Panc1 (cell line): ENCODE measurements around the gene IL1R2. TPM values are rescaled to one million over a fixed set of nuclear protein-coding genes. Genes with fewer than 3 reads are reported as not detected.

Source experiments
- ATAC-seq: fragments of 200-7000 bp; cut with Tn5 transposase; 2 replicates; pipeline ENCODE4 v1.9.1; 2020; ENCODE audit warnings: mild to moderate bottlenecking, moderate library complexity
- BruUV-seq: library from RNA; stranded (reverse); fragments of 400-500 nt; replicated peaks from 2 replicates; lab custom pipeline; 2021; lab: Mats Ljungman, UMichigan
- CTCF ChIA-PET: fragments of 300-600 bp; sonication (Branson Sonifier 250); formaldehyde crosslinking; loops from one replicate; lab custom pipeline; 2022; ENCODE audit warnings: antibody characterized with exemption; lab: Charles Lee
- POLR2A ChIA-PET: fragments of 300-600 bp; sonication (Branson Sonifier 250); formaldehyde crosslinking; loops from one replicate; lab custom pipeline; 2022; ENCODE audit warnings: antibody characterized with exemption; lab: Charles Lee
- DNase-seq: peaks from one replicate; pipeline ENCODE4 v3.0.0-alpha.2; 2010; ENCODE audit warnings: low read depth, low spot score
- H3K27ac ChIP-seq: 2 replicates; pipeline ENCODE4 v1.5.1; 2011; ENCODE audit warnings: mild to moderate bottlenecking, low read length, inconsistent platforms
- H3K27me3 ChIP-seq: fragments of 200-500 bp; sonication (Bioruptor generic); 2 replicates; pipeline ENCODE4 v1.6.0; 2014; ENCODE audit warnings: low read length, inconsistent platforms; ENCODE audit not compliant: control insufficient read depth, insufficient read depth
- H3K36me3 ChIP-seq: fragments of 200-500 bp; sonication (Bioruptor generic); 2 replicates; pipeline ENCODE4 v1.5.1; 2014; ENCODE audit warnings: inconsistent platforms, mild to moderate bottlenecking, low read length, moderate library complexity; ENCODE audit not compliant: control insufficient read depth, insufficient read depth
- H3K4me1 ChIP-seq: 2 replicates; pipeline ENCODE4 v1.5.1; 2011; ENCODE audit warnings: inconsistent platforms, mild to moderate bottlenecking, low read length, moderate library complexity; ENCODE audit not compliant: control insufficient read depth, insufficient read depth
- H3K4me3 ChIP-seq, 2 experiments: 2 replicates each; pipeline ENCODE4 v1.5.1; 2011 to 2012; ENCODE audit warnings: low read depth in 2 of 2, low read length in 2 of 2, mild to moderate bottlenecking in 2 of 2, inconsistent platforms in 1 of 2, moderate library complexity in 1 of 2
- H3K9me3 ChIP-seq: fragments of 200-500 bp; sonication (Bioruptor generic); 2 replicates; pipeline ENCODE4 v1.5.1; 2014; ENCODE audit warnings: low read depth, mild to moderate bottlenecking, inconsistent platforms, low read length, moderate library complexity; ENCODE audit not compliant: control insufficient read depth, insufficient read depth
- POLR2AphosphoS5 ChIP-seq: IDR thresholded peaks from 2 replicates; pipeline ENCODE4 v1.6.1; 2012; ENCODE audit warnings: mild to moderate bottlenecking, low read depth, low read length, moderate library complexity
- SIN3A ChIP-seq: IDR thresholded peaks from 2 replicates; pipeline ENCODE4 v1.6.1; 2012; ENCODE audit warnings: low read depth, mild to moderate bottlenecking, low read length, moderate library complexity, borderline replicate concordance; ENCODE audit not compliant: insufficient read depth
- TCF7L2 ChIP-seq: IDR thresholded peaks from 2 replicates; pipeline ENCODE4 v1.6.1; 2011; ENCODE audit warnings: mild to moderate bottlenecking, low read depth, low read length, inconsistent platforms
- in situ Hi-C: cut with HindIII; loops from 2 replicates; pipeline ENCODE4 v1.10.0; 2016; ENCODE audit warnings: low sequenced_read_pairs, low pct_unique_long_range_greater_than_20kb
- intact Hi-C: fragments of 100-400 bp; cut with micrococcal nuclease; formaldehyde crosslinking; loops from one replicate; pipeline ENCODE4 v1.10.0; 2022; ENCODE audit not compliant: unreplicated experiment
- total RNA-seq: library from RNA; stranded (reverse); gene quantifications from one replicate; pipeline ENCODE4 v1.2.1, GENCODE V29; 2021; ENCODE audit not compliant: unreplicated experiment
- TF ChIP-seq, protein P1 (sequence below): fragments of 450-650 bp; IDR thresholded peaks from 2 replicates; pipeline ENCODE4 v1.5.1; 2017; ENCODE audit warnings: mild to moderate bottlenecking
- TF ChIP-seq, protein P2 (sequence below), 2 experiments: IDR thresholded peaks; 2 replicates each; pipeline ENCODE4 v1.6.1; 2011 to 2012; ENCODE audit warnings: low read depth in 2 of 2, control low read depth in 1 of 2, low read length in 1 of 2, mild to moderate bottlenecking in 1 of 2, moderate library complexity in 1 of 2; ENCODE audit not compliant: insufficient read depth in 1 of 2

The IL1R2 gene
- total RNA-seq, 1 experiment from 2014 or later = 0.15 TPM

DNA sequence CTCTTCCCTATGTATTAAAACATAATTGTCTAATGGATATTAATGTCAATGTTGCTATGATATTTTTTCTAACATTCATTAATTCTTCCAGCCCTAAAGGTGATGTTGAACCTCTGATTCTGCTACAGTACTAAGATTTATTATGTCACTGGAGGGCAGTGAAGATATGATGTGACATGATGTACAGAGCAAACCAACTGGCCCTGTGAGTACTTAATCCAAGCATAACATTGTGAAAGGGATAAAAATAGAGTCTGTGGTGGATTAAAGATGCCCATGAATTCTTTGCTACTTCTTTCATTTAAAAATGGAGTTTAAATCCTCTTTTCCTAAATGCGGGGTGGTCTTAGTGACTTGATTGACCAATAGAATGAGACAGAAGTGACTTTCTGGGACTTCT, 51.8 kb downstream of the IL1R2 start:
- no TSS peak for BruUV-seq
- no peaks in the 10 kb centered on the region for H3K4me1 ChIP-seq
- TF ChIP-seq TCF7L2 (no peak), SIN3A (no peak), POLR2AphosphoS5 (no peak)
- TF ChIP-seq, protein P1, sequence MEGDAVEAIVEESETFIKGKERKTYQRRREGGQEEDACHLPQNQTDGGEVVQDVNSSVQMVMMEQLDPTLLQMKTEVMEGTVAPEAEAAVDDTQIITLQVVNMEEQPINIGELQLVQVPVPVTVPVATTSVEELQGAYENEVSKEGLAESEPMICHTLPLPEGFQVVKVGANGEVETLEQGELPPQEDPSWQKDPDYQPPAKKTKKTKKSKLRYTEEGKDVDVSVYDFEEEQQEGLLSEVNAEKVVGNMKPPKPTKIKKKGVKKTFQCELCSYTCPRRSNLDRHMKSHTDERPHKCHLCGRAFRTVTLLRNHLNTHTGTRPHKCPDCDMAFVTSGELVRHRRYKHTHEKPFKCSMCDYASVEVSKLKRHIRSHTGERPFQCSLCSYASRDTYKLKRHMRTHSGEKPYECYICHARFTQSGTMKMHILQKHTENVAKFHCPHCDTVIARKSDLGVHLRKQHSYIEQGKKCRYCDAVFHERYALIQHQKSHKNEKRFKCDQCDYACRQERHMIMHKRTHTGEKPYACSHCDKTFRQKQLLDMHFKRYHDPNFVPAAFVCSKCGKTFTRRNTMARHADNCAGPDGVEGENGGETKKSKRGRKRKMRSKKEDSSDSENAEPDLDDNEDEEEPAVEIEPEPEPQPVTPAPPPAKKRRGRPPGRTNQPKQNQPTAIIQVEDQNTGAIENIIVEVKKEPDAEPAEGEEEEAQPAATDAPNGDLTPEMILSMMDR = no peak
- TF ChIP-seq, protein P2, sequence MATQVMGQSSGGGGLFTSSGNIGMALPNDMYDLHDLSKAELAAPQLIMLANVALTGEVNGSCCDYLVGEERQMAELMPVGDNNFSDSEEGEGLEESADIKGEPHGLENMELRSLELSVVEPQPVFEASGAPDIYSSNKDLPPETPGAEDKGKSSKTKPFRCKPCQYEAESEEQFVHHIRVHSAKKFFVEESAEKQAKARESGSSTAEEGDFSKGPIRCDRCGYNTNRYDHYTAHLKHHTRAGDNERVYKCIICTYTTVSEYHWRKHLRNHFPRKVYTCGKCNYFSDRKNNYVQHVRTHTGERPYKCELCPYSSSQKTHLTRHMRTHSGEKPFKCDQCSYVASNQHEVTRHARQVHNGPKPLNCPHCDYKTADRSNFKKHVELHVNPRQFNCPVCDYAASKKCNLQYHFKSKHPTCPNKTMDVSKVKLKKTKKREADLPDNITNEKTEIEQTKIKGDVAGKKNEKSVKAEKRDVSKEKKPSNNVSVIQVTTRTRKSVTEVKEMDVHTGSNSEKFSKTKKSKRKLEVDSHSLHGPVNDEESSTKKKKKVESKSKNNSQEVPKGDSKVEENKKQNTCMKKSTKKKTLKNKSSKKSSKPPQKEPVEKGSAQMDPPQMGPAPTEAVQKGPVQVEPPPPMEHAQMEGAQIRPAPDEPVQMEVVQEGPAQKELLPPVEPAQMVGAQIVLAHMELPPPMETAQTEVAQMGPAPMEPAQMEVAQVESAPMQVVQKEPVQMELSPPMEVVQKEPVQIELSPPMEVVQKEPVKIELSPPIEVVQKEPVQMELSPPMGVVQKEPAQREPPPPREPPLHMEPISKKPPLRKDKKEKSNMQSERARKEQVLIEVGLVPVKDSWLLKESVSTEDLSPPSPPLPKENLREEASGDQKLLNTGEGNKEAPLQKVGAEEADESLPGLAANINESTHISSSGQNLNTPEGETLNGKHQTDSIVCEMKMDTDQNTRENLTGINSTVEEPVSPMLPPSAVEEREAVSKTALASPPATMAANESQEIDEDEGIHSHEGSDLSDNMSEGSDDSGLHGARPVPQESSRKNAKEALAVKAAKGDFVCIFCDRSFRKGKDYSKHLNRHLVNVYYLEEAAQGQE (IDR thresholded peaks at IDR 0.05; ENCODE audit: insufficient read depth in 1 of 2, low read depth in 2 of 2, low read length in 1 of 2) = no peak
- DNase-seq (no peak), ATAC-seq (no peak)
- POLR2A ChIA-PET = no interaction called here
- H3K27me3 ChIP-seq = peaks cover 9% of the 10 kb centered on the region; the same call in 1 of the 2 replicates
- CTCF ChIA-PET = no interaction called here
- H3K9me3 ChIP-seq = no peaks in the 10 kb centered on the region
- no peak overlapping the region for H3K27ac ChIP-seq
- intact Hi-C loops = no loop called here
- in situ Hi-C loops = no loop called here
- no peaks in the 10 kb centered on the region for H3K36me3 ChIP-seq
- H3K4me3 ChIP-seq = no peak overlapping the region

DNA sequence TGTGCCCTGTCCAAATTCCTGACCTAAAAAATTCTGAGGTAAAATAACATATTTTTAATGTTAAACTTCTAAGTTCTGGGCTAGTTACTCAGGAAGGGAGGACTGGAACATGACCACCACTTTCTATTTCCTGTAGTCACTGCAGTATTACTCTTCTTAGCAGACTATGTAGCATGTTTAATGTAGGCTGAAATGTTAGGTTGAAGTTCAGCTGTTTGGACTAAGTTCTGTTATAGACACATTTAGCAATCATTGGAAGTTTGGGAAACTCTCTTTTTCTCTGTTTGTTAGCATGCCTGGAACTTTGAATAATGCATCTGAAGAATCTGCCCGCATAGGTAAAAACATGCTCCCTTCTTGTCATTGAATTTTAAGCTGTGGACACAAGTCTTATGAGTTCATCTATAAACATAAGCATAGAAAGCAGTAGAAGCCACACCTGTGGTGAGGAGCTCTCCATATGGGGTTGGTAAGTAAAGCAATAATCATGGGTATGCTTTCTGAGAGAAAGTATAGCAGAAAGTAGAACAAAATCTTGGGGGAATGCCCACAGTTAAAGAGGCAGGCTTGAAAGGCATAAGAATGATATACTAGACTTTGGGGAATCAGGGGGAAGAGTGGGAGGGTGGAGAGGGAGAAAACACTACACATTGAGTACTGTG, 52.6 kb downstream of the IL1R2 start:
- no TSS peak for BruUV-seq
- intact Hi-C loops = no loop called here
- no peaks in the 10 kb centered on the region for H3K36me3 ChIP-seq
- TF ChIP-seq, protein P1 = no peak
- TF ChIP-seq, protein P2 (IDR thresholded peaks at IDR 0.05; ENCODE audit: insufficient read depth in 1 of 2, low read depth in 2 of 2, low read length in 1 of 2) = no peak
- TF ChIP-seq SIN3A (no peak), TCF7L2 (no peak), POLR2AphosphoS5 (no peak)
- ATAC-seq (no peak), DNase-seq (no peak)
- CTCF ChIA-PET = no interaction called here
- H3K4me3 ChIP-seq = no peak overlapping the region
- POLR2A ChIA-PET = no interaction called here
- in situ Hi-C loops = no loop called here
- H3K27ac ChIP-seq = no peak overlapping the region
- peaks cover 9% of the 10 kb centered on the region; the same call in 1 of the 2 replicates for H3K27me3 ChIP-seq
- H3K4me1 ChIP-seq = no peaks in the 10 kb centered on the region
- no peaks in the 10 kb centered on the region for H3K9me3 ChIP-seq
